CD4-positive, alpha-beta T cell treated with Interferon alpha-2 for 1 hour (primary cell): Measurements from ENCODE around the gene GUF1.
A peak's percentile ranks its signal among the peaks of the same experiment; 100 is the strongest.

Experiments used
- DNase-seq, 2 donors: peaks; one replicate each; pipeline ENCODE4 v3.0.0-alpha.2; 2020 to 2022

The GUF1 gene

DNA sequence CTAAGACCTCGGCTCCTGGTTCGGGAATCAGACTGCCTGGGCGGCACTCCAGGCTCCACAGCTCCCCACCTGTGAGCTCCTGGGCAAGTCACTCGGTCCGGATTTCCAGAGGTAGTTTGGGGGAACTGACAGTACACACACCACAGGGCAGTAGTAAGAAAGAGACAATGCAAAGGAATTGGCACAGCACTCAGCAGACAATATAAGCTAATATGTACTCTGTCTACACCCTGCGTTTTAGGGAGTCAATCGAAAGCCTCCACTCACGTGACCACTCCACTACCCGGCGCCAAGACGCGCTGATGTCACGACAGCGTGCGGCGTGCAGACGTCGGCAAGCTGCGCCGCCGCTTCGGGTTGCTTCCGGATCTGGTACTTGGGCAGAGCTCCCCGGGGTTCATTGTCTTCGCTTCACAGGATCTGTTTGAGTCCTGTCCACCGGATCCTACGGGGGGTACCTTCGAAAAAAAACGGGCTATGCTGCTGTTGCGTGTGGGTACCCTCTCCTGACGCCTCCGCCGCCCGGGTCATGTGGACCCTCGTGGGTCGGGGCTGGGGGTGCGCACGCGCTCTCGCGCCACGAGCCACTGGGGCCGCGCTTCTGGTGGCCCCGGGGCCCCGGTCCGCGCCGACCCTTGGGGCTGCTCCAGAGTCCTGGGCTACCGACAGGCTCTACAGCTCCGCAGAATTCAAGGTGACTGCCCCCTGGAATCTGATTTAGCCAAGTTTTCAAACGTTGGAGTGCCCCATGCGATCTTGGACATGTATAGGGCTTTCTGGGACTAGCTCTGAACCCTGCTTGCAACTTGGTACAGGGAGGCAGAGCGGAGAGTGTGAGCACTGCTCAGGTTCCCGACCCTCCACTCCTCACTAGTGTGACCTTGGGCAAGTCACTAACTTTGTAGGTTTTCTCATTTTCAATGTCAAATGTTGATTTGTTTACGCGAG, at the start of gene GUF1:
GUF1 (plus strand) TSS at position 327 of the 948 bp plus-strand sequence; CDS start at position 530, 203 bp downstream.
- peak; percentile 86 to 90 for DNase-seq

GRCh38 chr4:44629280-44629866, 48.8 kb upstream of the GUF1 start:
- peak; percentile 27 to 61 for DNase-seq

GRCh38 chr4:44632089-44632488, 46.1 kb upstream of the GUF1 start:
- DNase-seq, result no peak

- DNase-seq, result no peak
Measured at GRCh38 chr4:44632733-44633132, 45.5 kb upstream of the GUF1 start.

DNA sequence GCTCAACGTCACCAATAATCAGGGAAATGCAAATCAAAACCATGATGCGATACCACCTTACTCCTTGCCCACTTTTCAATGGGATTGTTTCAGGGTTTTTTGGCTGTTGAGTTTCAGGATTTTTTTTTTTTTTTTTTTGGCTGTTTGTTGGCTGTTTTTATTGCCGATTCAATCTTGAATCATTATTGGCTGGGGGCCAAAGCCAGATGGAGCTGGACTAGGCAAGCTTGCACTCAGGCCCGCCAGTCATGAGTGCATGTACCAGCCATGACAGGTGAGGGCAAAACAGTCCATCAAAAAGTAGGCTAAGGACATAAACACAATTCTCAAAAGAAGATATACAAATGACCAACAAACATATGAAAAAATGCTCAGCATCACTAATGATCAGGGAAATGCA, 40.1 kb upstream of the GUF1 start:
- DNase-seq, result no peak

GRCh38 chr4:44646151-44646550, 32.1 kb upstream of the GUF1 start:
- DNase-seq, result no peak

DNA sequence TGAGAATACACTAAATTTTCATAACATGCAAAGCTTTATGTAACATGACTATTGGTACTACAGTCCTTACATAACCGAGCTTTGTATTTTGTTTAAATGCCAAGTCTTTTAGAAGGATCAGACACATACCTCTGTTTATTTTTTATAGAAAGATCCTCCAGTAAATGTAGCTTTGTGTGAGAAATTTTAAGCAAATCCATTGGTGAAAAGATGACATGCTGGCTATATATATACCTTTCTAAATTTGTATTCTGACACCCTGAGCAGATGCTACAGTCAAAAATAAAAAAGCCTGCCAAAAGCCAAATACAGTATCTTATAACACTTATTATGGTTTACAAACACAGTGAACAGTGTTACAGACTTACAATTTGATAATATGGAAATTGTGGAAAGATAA, 26.8 kb upstream of the GUF1 start, which contains the start of gene YIPF7:
YIPF7 (minus strand) TSS at position 201 of the 400 bp plus-strand sequence. CDS start 1,525 bp downstream, outside the sequence.
- no peak for DNase-seq

GRCh38 chr4:44652002-44652401, 26.2 kb upstream of the GUF1 start:
- no peak for DNase-seq

- DNase-seq, result no peak
Measured at GRCh38 chr4:44660396-44660795, 17.8 kb upstream of the GUF1 start.

GRCh38 chr4:44661940-44662622, 16.1 kb upstream of the GUF1 start:
- no peak for DNase-seq

DNA sequence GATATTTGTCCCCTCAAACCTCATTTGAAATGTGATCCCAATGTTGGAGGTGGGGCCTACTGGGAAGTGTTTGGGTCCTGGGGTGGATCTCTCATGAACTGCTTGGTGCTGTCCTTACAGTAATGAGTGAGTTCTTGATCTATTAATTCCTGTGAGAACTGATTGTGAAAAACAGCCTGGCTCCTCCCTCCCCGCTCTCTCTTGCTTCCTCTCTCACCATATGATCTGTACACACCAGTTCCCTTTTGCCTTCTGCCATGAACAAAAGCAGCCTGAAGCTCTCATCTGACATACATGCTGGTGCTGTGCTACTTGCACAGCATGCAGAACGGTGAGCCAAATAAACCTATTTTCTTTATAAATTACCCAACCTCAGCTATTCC, 15.6 kb upstream of the GUF1 start:
- no peak for DNase-seq

DNA sequence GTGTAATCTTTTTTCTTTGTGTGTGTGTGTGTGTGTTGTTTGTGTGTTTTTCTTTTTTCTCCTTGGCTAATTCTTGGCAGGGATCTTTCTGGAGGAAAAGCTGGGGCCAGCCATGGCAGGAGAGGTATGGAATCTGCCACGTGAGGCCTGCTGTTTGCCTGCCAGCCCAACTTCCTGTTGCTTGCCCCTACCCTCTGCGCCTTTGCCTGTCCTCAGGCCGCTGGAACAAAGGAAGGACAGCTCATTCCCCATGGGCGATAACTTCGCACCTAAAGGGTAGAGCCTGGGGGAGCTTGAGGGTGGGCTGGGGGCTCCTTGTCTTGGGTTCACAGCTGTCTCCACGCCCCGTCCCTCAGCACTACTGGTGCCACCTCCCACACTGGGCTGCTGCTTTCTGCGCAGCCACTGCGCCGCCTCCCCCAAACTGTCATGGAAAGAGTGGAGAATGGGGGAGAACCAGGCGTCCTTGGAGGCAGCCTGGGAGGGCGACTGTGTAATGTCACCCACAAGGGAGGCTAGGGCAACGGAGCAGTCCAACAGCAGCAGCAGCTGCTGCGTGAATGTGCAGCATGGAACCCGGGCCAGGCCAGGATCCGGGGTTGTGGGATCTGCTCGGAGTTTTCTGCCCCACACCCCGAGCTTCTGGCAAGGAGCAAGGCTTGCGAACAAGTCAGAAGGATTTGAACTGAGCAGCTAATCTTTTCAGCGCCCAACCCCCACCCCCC, 14.5 kb upstream of the GUF1 start:
- no peak for DNase-seq

- no peak for DNase-seq
Measured at GRCh38 chr4:44668526-44668925, 9.7 kb upstream of the GUF1 start.

- DNase-seq, result no peak
Measured at GRCh38 chr4:44670506-44671199, 7.6 kb upstream of the GUF1 start.

DNA sequence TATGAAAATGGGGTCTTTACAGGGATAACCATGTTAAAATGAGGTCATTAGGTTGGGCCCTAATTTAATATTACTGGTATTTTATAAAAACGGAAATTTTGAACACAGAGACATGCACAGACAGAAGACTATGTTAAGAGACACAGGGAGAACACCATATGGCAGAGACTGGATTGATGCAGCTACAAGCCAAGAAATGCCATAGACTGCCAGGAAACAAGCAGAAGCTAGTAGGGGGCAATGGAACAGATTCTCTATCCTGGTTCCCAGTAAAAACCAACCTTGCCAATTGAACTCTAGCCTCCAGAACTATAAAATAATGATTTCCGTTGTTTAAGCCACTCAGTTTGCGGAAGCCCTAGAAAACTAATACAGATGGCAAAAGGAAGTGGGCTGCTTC, 6.6 kb upstream of the GUF1 start:
- DNase-seq, result no peak

DNA sequence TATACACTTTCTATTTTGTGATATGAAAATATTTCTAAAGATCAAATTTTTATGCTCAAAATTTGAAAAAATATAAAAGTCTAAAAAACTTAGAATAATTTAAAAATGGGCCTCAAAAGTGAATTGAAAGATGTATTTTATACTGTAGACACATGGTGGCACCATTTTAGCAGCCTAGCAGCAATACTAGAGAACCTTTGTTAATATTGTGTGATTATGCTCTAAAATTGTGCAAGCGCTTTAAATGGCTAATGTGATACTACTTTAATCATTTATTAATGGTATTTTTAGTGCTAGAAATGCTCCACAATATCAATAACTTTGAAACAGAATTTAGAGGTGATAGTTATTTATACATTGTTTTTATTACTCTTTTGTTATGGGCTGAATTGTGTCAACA, 3.7 kb upstream of the GUF1 start:
- no peak for DNase-seq

- DNase-seq, result no peak
Measured at GRCh38 chr4:44675366-44675765, 2.9 kb upstream of the GUF1 start.

- DNase-seq, result no peak
Measured at GRCh38 chr4:44679060-44679459, 840 bp downstream of the GUF1 start.

GRCh38 chr4:44684648-44685047, 6.4 kb downstream of the GUF1 start:
- DNase-seq, result no peak

- no peak for DNase-seq
Measured at GRCh38 chr4:44700427-44700826, 22.2 kb downstream of the GUF1 start.

DNA sequence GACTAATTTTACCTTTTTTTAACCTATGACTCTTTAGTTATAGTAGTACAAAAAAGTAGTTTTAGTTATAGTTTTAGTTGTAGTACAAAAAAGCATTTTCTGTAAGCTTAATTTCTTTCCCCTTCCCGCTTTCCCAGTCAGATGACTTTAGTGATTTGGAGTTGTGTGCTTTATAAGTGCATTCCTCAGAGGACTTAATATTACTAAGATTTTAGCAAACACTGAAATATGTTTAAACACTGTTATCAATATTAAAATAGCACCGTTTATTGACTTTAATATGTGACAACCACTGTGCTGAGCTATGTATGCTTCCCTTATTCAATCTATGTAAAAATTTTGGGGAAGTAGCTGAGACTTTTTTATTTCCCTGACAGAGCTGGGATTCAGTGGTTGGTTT, 22.8 kb downstream of the GUF1 start:
- DNase-seq, result no peak

GRCh38 chr4:44704673-44705072, 26.5 kb downstream of the GUF1 start:
- DNase-seq, result no peak
